Measurements from ENCODE around the gene PTPRO.

DNA sequence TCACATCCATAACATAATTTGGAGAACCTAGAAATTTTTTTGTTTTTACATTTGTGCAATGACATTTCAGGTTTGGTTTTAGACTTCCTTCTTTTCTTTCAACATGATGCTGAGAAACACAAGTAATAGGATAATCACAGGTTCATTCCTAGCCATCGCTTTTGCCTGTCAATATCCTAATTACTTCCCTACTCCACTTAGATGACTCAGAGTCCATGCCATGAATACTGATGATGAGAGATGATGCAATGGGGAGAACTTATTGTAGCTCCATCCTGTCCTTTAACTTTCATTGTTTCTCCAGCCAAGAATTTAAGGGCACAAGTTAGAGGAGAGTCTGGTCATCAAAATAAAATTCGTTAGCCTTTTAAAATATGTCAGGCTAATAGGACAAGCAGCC, 101.3 kb downstream of the PTPRO start:
- TF ChIP-seq, protein P1, sequence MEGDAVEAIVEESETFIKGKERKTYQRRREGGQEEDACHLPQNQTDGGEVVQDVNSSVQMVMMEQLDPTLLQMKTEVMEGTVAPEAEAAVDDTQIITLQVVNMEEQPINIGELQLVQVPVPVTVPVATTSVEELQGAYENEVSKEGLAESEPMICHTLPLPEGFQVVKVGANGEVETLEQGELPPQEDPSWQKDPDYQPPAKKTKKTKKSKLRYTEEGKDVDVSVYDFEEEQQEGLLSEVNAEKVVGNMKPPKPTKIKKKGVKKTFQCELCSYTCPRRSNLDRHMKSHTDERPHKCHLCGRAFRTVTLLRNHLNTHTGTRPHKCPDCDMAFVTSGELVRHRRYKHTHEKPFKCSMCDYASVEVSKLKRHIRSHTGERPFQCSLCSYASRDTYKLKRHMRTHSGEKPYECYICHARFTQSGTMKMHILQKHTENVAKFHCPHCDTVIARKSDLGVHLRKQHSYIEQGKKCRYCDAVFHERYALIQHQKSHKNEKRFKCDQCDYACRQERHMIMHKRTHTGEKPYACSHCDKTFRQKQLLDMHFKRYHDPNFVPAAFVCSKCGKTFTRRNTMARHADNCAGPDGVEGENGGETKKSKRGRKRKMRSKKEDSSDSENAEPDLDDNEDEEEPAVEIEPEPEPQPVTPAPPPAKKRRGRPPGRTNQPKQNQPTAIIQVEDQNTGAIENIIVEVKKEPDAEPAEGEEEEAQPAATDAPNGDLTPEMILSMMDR (conservative IDR thresholded peaks at IDR 0.05): no peak
- no peak for TF ChIP-seq ZFX (IDR thresholded peaks at IDR 0.05)
